ENCODE data around the gene SPATA20.

The SPATA20 gene

GRCh38 chr17:50582741-50583140, 35.8 kb downstream of the SPATA20 start:
- DNase-seq = no peak
- Histone ChIP-seq H3K36me3 (replicated peaks; ENCODE audit: insufficient read depth, low read length) (no peaks in the 10 kb centered on the region), H2AFZ (ENCODE audit: low read length) (no peak overlapping the region), H3K9ac (ENCODE audit: low read length) (no peak overlapping the region), H3K4me1 (ENCODE audit: low read length) (no peaks in the 10 kb centered on the region), H3K4me3 (ENCODE audit: low read length) (no peak overlapping the region), H3F3A (ENCODE audit: insufficient read depth, low read length) (no peaks in the 10 kb centered on the region), H3K79me2 (ENCODE audit: low read length) (no peaks in the 10 kb centered on the region), H3K9me2 (replicated peaks; ENCODE audit: insufficient read depth, low read length) (no peaks in the 10 kb centered on the region), H3K27me3 (replicated peaks; ENCODE audit: insufficient read depth, low read length) (peaks cover 97% of the 10 kb centered on the region), H3K4me2 (ENCODE audit: low read depth, low read length) (no peak overlapping the region), H3K9me3 (replicated peaks; ENCODE audit: insufficient read depth, low read length) (no peaks in the 10 kb centered on the region), H3K27ac (ENCODE audit: low read length) (no peak overlapping the region), H4K20me1 (ENCODE audit: insufficient read depth, low read length) (no peaks in the 10 kb centered on the region)
- no peak for TF ChIP-seq CTCF (IDR thresholded peaks at IDR 0.05; ENCODE audit: low read length)
- no peak for TF ChIP-seq EZH2phosphoT487 (IDR thresholded peaks at IDR 0.05; ENCODE audit: low read length)
- TF ChIP-seq EZH2 (optimal IDR thresholded peaks at IDR 0.05; ENCODE audit: low read depth, low read length) = no peak

DNA sequence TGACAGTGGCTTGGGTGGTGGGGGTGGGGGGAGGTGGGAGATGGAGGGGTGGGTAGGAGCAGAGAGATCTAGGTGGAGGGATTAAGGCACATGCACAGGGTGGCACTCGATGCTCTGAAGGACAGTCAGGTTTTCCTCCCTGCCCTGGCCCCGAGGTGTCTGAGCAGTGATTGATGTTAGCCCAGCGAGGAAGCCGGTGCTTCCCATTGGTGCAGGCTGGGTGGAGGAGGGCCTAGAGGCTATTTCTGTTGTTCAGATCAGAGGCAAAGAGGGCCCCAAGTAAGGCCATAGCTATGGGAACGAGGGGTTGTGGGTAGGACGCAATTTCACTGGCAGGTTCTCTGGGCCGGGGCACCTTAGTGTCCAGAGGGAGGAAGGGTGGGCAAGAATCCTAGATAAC, 36.7 kb downstream of the SPATA20 start:
- no peaks in the 10 kb centered on the region for H3K79me2 ChIP-seq (ENCODE audit: low read length)
- no peak overlapping the region for H3K27ac ChIP-seq (ENCODE audit: low read length)
- H3K9me3 ChIP-seq (replicated peaks; ENCODE audit: insufficient read depth, low read length) = no peaks in the 10 kb centered on the region
- H3K9ac ChIP-seq (ENCODE audit: low read length) = no peak overlapping the region
- H3F3A ChIP-seq (ENCODE audit: insufficient read depth, low read length) = no peaks in the 10 kb centered on the region
- H3K4me3 ChIP-seq (ENCODE audit: low read length) = no peak overlapping the region
- H3K4me2 ChIP-seq (ENCODE audit: low read depth, low read length) = no peak overlapping the region
- no peak for DNase-seq
- H3K36me3 ChIP-seq (replicated peaks; ENCODE audit: insufficient read depth, low read length) = no peaks in the 10 kb centered on the region
- H2AFZ ChIP-seq (ENCODE audit: low read length) = no peak overlapping the region
- TF ChIP-seq EZH2phosphoT487 (IDR thresholded peaks at IDR 0.05; ENCODE audit: low read length) (no peak), EZH2 (optimal IDR thresholded peaks at IDR 0.05; ENCODE audit: low read depth, low read length) (no peak), CTCF (IDR thresholded peaks at IDR 0.05; ENCODE audit: low read length) (no peak)
- peaks cover 96% of the 10 kb centered on the region for H3K27me3 ChIP-seq (replicated peaks; ENCODE audit: insufficient read depth, low read length)
- H4K20me1 ChIP-seq (ENCODE audit: insufficient read depth, low read length) = no peaks in the 10 kb centered on the region
- H3K9me2 ChIP-seq (replicated peaks; ENCODE audit: insufficient read depth, low read length) = no peaks in the 10 kb centered on the region
- no peaks in the 10 kb centered on the region for H3K4me1 ChIP-seq (ENCODE audit: low read length)

- Histone ChIP-seq H3K36me3 (replicated peaks; ENCODE audit: insufficient read depth, low read length) (no peaks in the 10 kb centered on the region), H3K4me2 (ENCODE audit: low read depth, low read length) (no peak overlapping the region), H3K27me3 (replicated peaks; ENCODE audit: insufficient read depth, low read length) (peaks cover 94% of the 10 kb centered on the region), H2AFZ (ENCODE audit: low read length) (no peak overlapping the region), H3K27ac (ENCODE audit: low read length) (no peak overlapping the region), H3K9me3 (replicated peaks; ENCODE audit: insufficient read depth, low read length) (no peaks in the 10 kb centered on the region), H3F3A (ENCODE audit: insufficient read depth, low read length) (no peaks in the 10 kb centered on the region), H3K79me2 (ENCODE audit: low read length) (no peaks in the 10 kb centered on the region), H3K9me2 (replicated peaks; ENCODE audit: insufficient read depth, low read length) (no peaks in the 10 kb centered on the region), H3K9ac (ENCODE audit: low read length) (no peak overlapping the region), H3K4me1 (ENCODE audit: low read length) (no peaks in the 10 kb centered on the region), H3K4me3 (ENCODE audit: low read length) (no peak overlapping the region), H4K20me1 (ENCODE audit: insufficient read depth, low read length) (no peaks in the 10 kb centered on the region)
- TF ChIP-seq EZH2 (optimal IDR thresholded peaks at IDR 0.05; ENCODE audit: low read depth, low read length) (no peak), CTCF (IDR thresholded peaks at IDR 0.05; ENCODE audit: low read length) (no peak), EZH2phosphoT487 (IDR thresholded peaks at IDR 0.05; ENCODE audit: low read length) (no peak)
- DNase-seq = no peak
Measured at GRCh38 chr17:50584116-50584515, 37.1 kb downstream of the SPATA20 start.

Data from MM.1S (cell line).